ENCODE measurements around the gene FGF1. TPM values are rescaled to one million over a fixed set of nuclear protein-coding genes. Genes with fewer than 3 reads are reported as not detected.
A peak's percentile ranks its signal among the peaks of the same experiment; 100 is the strongest.

FGF1 gene
- total RNA-seq, 4 donors from 2014 or later = 1.7 to 4.0 (median 2.9) TPM

GRCh38 chr5:142644127-142644526 is 41.8 kb downstream of the FGF1 start:
- Histone ChIP-seq H3K9me3 (no peaks in the 10 kb centered on the region), H3K27me3 (no peaks in the 10 kb centered on the region), H3K27ac (replicated peaks in 1 of 4) (peak overlapping the region; percentile 53 to 75 (median 66)), H3K4me1 (peaks cover 11 to 30% (median 19%) of the 10 kb centered on the region in 4 donors), H3K4me3 (no peak overlapping the region), H3K36me3 (no peaks in the 10 kb centered on the region)
- TF ChIP-seq POLR2A (IDR thresholded peaks at IDR 0.05; ENCODE audit: low read depth) = no peak
- no peak for TF ChIP-seq EP300 (IDR thresholded peaks at IDR 0.05)
- TF ChIP-seq, protein P1, sequence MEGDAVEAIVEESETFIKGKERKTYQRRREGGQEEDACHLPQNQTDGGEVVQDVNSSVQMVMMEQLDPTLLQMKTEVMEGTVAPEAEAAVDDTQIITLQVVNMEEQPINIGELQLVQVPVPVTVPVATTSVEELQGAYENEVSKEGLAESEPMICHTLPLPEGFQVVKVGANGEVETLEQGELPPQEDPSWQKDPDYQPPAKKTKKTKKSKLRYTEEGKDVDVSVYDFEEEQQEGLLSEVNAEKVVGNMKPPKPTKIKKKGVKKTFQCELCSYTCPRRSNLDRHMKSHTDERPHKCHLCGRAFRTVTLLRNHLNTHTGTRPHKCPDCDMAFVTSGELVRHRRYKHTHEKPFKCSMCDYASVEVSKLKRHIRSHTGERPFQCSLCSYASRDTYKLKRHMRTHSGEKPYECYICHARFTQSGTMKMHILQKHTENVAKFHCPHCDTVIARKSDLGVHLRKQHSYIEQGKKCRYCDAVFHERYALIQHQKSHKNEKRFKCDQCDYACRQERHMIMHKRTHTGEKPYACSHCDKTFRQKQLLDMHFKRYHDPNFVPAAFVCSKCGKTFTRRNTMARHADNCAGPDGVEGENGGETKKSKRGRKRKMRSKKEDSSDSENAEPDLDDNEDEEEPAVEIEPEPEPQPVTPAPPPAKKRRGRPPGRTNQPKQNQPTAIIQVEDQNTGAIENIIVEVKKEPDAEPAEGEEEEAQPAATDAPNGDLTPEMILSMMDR (IDR thresholded peaks at IDR 0.05) = no peak
- no peak for TF ChIP-seq POLR2AphosphoS5 (IDR thresholded peaks at IDR 0.05)
- 78% methylated on average over 5 of the region's 5 CpGs for WGBS
- intact Hi-C loops (cut with DNase I) = no loop called here
- peak; percentile 90 for DNase-seq (ENCODE audit: extremely low spot score)

DNA sequence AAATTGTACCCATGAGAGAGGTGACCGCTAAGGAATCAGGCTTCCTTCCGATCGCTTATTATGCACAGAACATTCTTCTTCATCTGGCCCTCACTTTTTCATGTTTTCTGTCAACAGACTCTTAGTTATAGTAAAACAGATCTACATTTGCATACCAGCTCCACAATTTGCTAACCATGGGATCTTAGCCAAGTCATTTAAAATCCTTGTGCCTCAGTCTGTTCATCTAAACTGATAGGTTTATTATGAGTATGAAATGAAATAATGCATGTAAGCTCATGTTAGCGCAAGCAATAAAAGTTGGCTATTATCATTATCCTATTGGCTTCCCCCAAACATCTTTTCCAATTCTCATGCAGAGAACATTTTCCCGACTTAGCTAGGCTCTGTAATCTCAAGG is 42.3 kb downstream of the FGF1 start:
- no peaks in the 10 kb centered on the region for H3K9me3 ChIP-seq
- 87% methylated on average over 5 of the region's 5 CpGs for whole genome bisulfite sequencing
- H3K36me3 ChIP-seq = no peaks in the 10 kb centered on the region
- peak overlapping the region in 3 of 4 donors; percentile 53 to 75 (median 68) for H3K27ac ChIP-seq (replicated peaks in 1 of 4)
- DNase-seq (ENCODE audit: extremely low spot score) = no peak
- H3K4me1 ChIP-seq = peaks cover 11 to 30% (median 19%) of the 10 kb centered on the region in 4 donors
- no peaks in the 10 kb centered on the region for H3K27me3 ChIP-seq
- TF ChIP-seq POLR2AphosphoS5 (IDR thresholded peaks at IDR 0.05) = no peak
- no peak for TF ChIP-seq POLR2A (IDR thresholded peaks at IDR 0.05; ENCODE audit: low read depth)
- TF ChIP-seq, protein P1 (IDR thresholded peaks at IDR 0.05) = no peak
- TF ChIP-seq EP300 (IDR thresholded peaks at IDR 0.05) = no peak
- intact Hi-C loops (cut with DNase I) = no loop called here
- no peak overlapping the region for H3K4me3 ChIP-seq

GRCh38 chr5:142642427-142642826 is 43.5 kb downstream of the FGF1 start:
- no peak overlapping the region for H3K27ac ChIP-seq (replicated peaks in 1 of 4)
- H3K4me3 ChIP-seq = no peak overlapping the region
- no peaks in the 10 kb centered on the region for H3K36me3 ChIP-seq
- TF ChIP-seq, protein P1 (IDR thresholded peaks at IDR 0.05) = no peak
- TF ChIP-seq POLR2A (IDR thresholded peaks at IDR 0.05; ENCODE audit: low read depth) = no peak
- TF ChIP-seq EP300 (IDR thresholded peaks at IDR 0.05) = no peak
- no peak for TF ChIP-seq POLR2AphosphoS5 (IDR thresholded peaks at IDR 0.05)
- no peaks in the 10 kb centered on the region for H3K9me3 ChIP-seq
- no peaks in the 10 kb centered on the region for H3K27me3 ChIP-seq
- intact Hi-C loops (cut with DNase I) = no loop called here
- H3K4me1 ChIP-seq = peaks cover 11 to 30% (median 19%) of the 10 kb centered on the region in 4 donors
- no peak for DNase-seq (ENCODE audit: extremely low spot score)
- 95% methylated on average over 3 of the region's 3 CpGs for WGBS

GRCh38 chr5:142641711-142642110 is 44.2 kb downstream of the FGF1 start:
- Histone ChIP-seq H3K9me3 (no peaks in the 10 kb centered on the region), H3K4me1 (peaks cover 11 to 30% (median 21%) of the 10 kb centered on the region in 4 donors), H3K27me3 (no peaks in the 10 kb centered on the region), H3K36me3 (no peaks in the 10 kb centered on the region), H3K4me3 (no peak overlapping the region), H3K27ac (replicated peaks in 1 of 4) (no peak overlapping the region)
- TF ChIP-seq EP300 (IDR thresholded peaks at IDR 0.05) (no peak), POLR2AphosphoS5 (IDR thresholded peaks at IDR 0.05) (no peak), POLR2A (IDR thresholded peaks at IDR 0.05; ENCODE audit: low read depth) (no peak)
- TF ChIP-seq, protein P1 (IDR thresholded peaks at IDR 0.05) = no peak
- WGBS = 67% methylated on average over 4 of the region's 4 CpGs
- no peak for DNase-seq (ENCODE audit: extremely low spot score)
- intact Hi-C loops (cut with DNase I) = no loop called here

Data from esophagus muscularis mucosa (tissue), 4 donors.